Muscle layer of duodenum (tissue), 2 donors: ENCODE results near the gene ERI2.

Source experiments
- H3K27ac ChIP-seq: one replicate; pipeline ENCODE4 v1.7.0; 2013; ENCODE audit warnings: mild to moderate bottlenecking, low read length
- H3K27me3 ChIP-seq: one replicate; pipeline ENCODE4 v1.7.0; 2013; ENCODE audit warnings: low read depth, mild to moderate bottlenecking, control low read depth, low read length
- H3K36me3 ChIP-seq, 2 donors: one replicate each; pipeline ENCODE4 v1.7.0; 2013; ENCODE audit warnings: low read length in 2 of 2, control low read depth in 1 of 2, mild to moderate bottlenecking in 1 of 2; ENCODE audit not compliant: insufficient read depth in 2 of 2, control insufficient read depth in 1 of 2
- H3K4me1 ChIP-seq, 2 donors: one replicate each; pipeline ENCODE4 v1.7.0; 2013; ENCODE audit warnings: low read length in 2 of 2, mild to moderate bottlenecking in 2 of 2, control low read depth in 1 of 2, moderate library complexity in 1 of 2; ENCODE audit not compliant: insufficient read depth in 2 of 2, control insufficient read depth in 1 of 2
- H3K4me3 ChIP-seq, 2 donors: one replicate each; pipeline ENCODE4 v1.7.0; 2013; ENCODE audit warnings: low read length in 2 of 2, low read depth in 1 of 2, mild to moderate bottlenecking in 1 of 2
- H3K9me3 ChIP-seq, 2 donors: one replicate each; pipeline ENCODE4 v1.7.0; 2013; ENCODE audit warnings: low read length in 2 of 2, control low read depth in 1 of 2, mild to moderate bottlenecking in 1 of 2; ENCODE audit not compliant: control insufficient read depth in 1 of 2
- donor health status: healthy.

The ERI2 gene

GRCh38 chr16:20806168-20807050, at the start of gene ERI2, which contains the start of gene REXO5:
Gene ERI2 (minus strand): TSS chr16:20806472. CDS start chr16:20806430, 42 bp downstream.
Gene REXO5 (plus strand): TSS chr16:20806527. CDS start chr16:20806954, 427 bp downstream.
- H3K27me3 ChIP-seq: no peaks in the 10 kb centered on the region
- H3K27ac ChIP-seq: peak within 1 kb of the TSS; percentile 88
- no peaks in the 10 kb centered on the region for H3K9me3 ChIP-seq
- H3K36me3 ChIP-seq: no peaks in the 10 kb centered on the region
- H3K4me1 ChIP-seq: peaks cover 3 to 4% of the 10 kb centered on the region in 2 donors
- peak within 1 kb of the TSS; percentile 83 to 86 for H3K4me3 ChIP-seq

- Histone ChIP-seq H3K4me3 (no peak overlapping the region), H3K27ac (no peak overlapping the region), H3K36me3 (peaks cover 11 to 32% of the 10 kb centered on the region in 2 donors), H3K4me1 (peaks cover 12 to 24% of the 10 kb centered on the region in 2 donors), H3K27me3 (no peaks in the 10 kb centered on the region), H3K9me3 (no peaks in the 10 kb centered on the region)
These were observed 48.7 kb upstream of the ERI2 start for GRCh38 chr16:20854963-20855362.

- H3K36me3 ChIP-seq: peaks cover 7 to 26% of the 10 kb centered on the region in 2 donors
- H3K4me3 ChIP-seq: no peak overlapping the region
- no peak overlapping the region for H3K27ac ChIP-seq
- peaks cover 12 to 21% of the 10 kb centered on the region in 2 donors for H3K4me1 ChIP-seq
- H3K9me3 ChIP-seq: no peaks in the 10 kb centered on the region
- H3K27me3 ChIP-seq: no peaks in the 10 kb centered on the region
These were observed 47.8 kb upstream of the ERI2 start for GRCh38 chr16:20853981-20854620.

- Histone ChIP-seq H3K36me3 (peaks cover 7 to 26% of the 10 kb centered on the region in 2 donors), H3K4me1 (peaks cover 12 to 21% of the 10 kb centered on the region in 2 donors), H3K27me3 (no peaks in the 10 kb centered on the region), H3K9me3 (no peaks in the 10 kb centered on the region), H3K4me3 (no peak overlapping the region), H3K27ac (no peak overlapping the region)
These were observed 46.9 kb upstream of the ERI2 start for GRCh38 chr16:20853143-20853542.

- peak overlapping the region; percentile 71 for H3K27ac ChIP-seq
- no peaks in the 10 kb centered on the region for H3K27me3 ChIP-seq
- no peak overlapping the region for H3K4me3 ChIP-seq
- no peaks in the 10 kb centered on the region for H3K9me3 ChIP-seq
- peaks cover 7 to 18% of the 10 kb centered on the region in 2 donors for H3K36me3 ChIP-seq
- peaks cover 12 to 21% of the 10 kb centered on the region in 2 donors for H3K4me1 ChIP-seq
These were observed 45.3 kb upstream of the ERI2 start for GRCh38 chr16:20851601-20852000.

- H3K27ac ChIP-seq: peak overlapping the region; percentile 71
- H3K27me3 ChIP-seq: no peaks in the 10 kb centered on the region
- H3K36me3 ChIP-seq: peaks cover 7 to 13% of the 10 kb centered on the region in 2 donors
- H3K9me3 ChIP-seq: no peaks in the 10 kb centered on the region
- H3K4me3 ChIP-seq: no peak overlapping the region
- peaks cover 12 to 21% of the 10 kb centered on the region in 2 donors for H3K4me1 ChIP-seq
These were observed 44.7 kb upstream of the ERI2 start for GRCh38 chr16:20850981-20851380.

GRCh38 chr16:20849589-20850390, 43.5 kb upstream of the ERI2 start:
- Histone ChIP-seq H3K27ac (peak overlapping the region; percentile 71), H3K4me1 (peaks cover 12 to 21% of the 10 kb centered on the region in 2 donors), H3K4me3 (no peak overlapping the region)

GRCh38 chr16:20847550-20847949, 41.3 kb upstream of the ERI2 start:
- Histone ChIP-seq H3K9me3 (no peaks in the 10 kb centered on the region), H3K4me3 (no peak overlapping the region), H3K36me3 (no peaks in the 10 kb centered on the region), H3K4me1 (peaks cover 3 to 21% of the 10 kb centered on the region in 2 donors), H3K27me3 (no peaks in the 10 kb centered on the region), H3K27ac (no peak overlapping the region)

More at GRCh38 chr16:20849589-20850390, 43.5 kb upstream of the ERI2 start:
- Histone ChIP-seq H3K27me3 (no peaks in the 10 kb centered on the region), H3K9me3 (no peaks in the 10 kb centered on the region), H3K36me3 (peaks cover 0 to 5% of the 10 kb centered on the region in 2 donors)

GRCh38 chr16:20846551-20846950, 40.3 kb upstream of the ERI2 start:
- Histone ChIP-seq H3K4me1 (peaks cover 3 to 12% of the 10 kb centered on the region in 2 donors), H3K27ac (no peak overlapping the region), H3K27me3 (no peaks in the 10 kb centered on the region), H3K4me3 (no peak overlapping the region), H3K9me3 (no peaks in the 10 kb centered on the region), H3K36me3 (no peaks in the 10 kb centered on the region)

- Histone ChIP-seq H3K27me3 (no peaks in the 10 kb centered on the region), H3K9me3 (no peaks in the 10 kb centered on the region), H3K4me3 (no peak overlapping the region), H3K27ac (no peak overlapping the region), H3K4me1 (peaks cover 2 to 7% of the 10 kb centered on the region in 2 donors), H3K36me3 (no peaks in the 10 kb centered on the region)
These were observed 39.8 kb upstream of the ERI2 start for GRCh38 chr16:20846030-20846429.

- Histone ChIP-seq H3K4me1 (no peaks in the 10 kb centered on the region), H3K9me3 (no peaks in the 10 kb centered on the region), H3K27ac (no peak overlapping the region), H3K27me3 (no peaks in the 10 kb centered on the region), H3K36me3 (no peaks in the 10 kb centered on the region), H3K4me3 (no peak overlapping the region)
These were observed 38.3 kb upstream of the ERI2 start for GRCh38 chr16:20844588-20844987.
